ENCODE data around the gene POLDIP2. TPM values are rescaled to one million over a fixed set of nuclear protein-coding genes. Genes with fewer than 3 reads are reported as not detected.

POLDIP2 gene
- total RNA-seq, 1 donor from 2014 or later: 112 TPM

DNA sequence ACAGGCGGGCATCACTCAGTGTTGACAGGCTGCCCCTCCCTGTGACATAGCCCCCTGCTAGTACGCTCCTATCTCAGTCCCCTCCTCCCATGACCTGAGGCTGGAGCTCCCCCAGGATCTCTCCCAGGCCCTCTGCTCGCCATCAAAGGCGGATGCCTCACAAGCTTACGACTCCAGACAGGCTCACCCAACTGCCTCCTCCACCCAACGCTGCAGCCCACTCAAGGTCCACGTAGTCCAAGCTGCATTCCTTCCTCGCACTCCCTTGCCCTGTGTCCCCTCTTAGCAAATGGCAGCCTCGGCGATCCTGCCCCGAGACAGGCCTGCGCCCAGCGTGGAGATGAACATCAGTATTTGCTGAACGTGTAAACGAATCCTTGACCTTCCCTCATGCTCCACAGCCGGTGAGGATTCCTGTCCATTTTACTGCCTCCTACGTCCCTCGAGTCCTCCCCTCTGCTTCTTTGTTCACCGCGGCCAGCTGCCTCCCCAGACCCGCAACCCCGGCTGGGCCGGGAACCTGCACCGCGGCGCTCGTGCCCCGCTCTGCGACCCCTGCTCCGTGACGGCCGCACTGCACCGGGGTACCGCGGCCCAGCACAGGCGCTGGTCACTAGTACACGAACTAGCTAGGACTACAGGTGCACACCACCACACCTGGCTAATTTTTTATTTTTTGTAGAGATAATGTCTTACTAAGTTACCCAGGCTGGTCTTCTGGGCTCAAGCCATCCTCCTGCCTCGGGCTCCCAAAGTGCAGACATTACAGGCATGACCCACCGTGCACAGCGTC, 39.2 kb downstream of the POLDIP2 start:
- intact Hi-C loops (cut with micrococcal nuclease): loop anchor here (5.0 kb wide), 1 partner anchor 511 kb away; no protein-coding TSS in a partner anchor
- Mint-ChIP-seq H3K36me3 (ENCODE audit: low read depth) (peaks cover 15% of the 10 kb centered on the region), H3K4me3 (peak overlapping the region; percentile 97), H3K4me1 (peaks cover 34% of the 10 kb centered on the region), H3K9me3 (no peaks in the 10 kb centered on the region), H3K27ac (peak overlapping the region; percentile 96), H3K27me3 (peaks cover 7% of the 10 kb centered on the region)
- DNase-seq: peak; percentile 71

DNA sequence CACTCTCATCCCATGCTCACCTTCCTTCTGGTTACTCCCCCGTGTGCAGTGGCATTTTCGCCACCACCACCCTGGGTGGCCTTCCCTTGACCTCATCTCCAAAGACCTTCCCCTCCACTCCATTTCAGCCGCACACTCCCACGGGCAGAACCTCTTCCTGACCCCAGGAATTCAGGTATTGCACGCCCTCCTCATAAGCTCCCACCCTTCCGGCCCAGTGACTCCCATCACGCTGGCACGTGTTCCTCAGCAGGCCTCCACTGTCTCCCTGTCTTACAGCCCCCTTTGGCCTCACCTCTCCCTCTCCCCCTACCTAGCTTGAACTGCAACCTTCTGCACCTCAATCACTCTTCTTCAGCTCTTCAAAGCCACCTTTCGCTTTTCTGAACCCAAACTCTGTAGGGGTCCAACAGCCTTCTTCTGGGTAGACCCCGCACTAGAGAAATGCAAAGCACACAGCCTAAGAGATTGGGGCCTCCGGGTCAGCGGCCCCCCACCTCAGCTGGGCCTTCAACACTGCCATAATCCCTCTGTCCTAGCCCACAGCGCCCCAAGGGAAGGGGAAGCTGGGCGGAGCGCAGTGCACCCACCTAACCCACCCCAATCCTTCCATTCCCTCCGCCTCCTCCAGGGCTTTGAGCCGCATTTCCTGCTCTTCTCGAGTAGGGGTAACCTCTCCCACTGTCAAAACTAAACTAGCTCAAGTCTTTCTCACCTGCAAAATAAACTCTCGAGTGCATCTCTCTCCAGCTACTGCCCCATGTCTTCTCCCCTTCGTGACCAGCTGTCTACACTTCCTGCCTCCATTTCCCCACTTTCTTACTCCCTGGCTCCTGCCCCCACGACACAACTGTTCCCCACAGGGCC, 40.0 kb downstream of the POLDIP2 start:
- intact Hi-C loops (cut with micrococcal nuclease): loop anchor here (5.0 kb wide), 1 partner anchor 510 kb away; no protein-coding TSS in a partner anchor
- H3K9me3 Mint-ChIP-seq: no peaks in the 10 kb centered on the region
- H3K4me3 Mint-ChIP-seq: peak overlapping the region; percentile 97
- H3K36me3 Mint-ChIP-seq (ENCODE audit: low read depth): peaks cover 10% of the 10 kb centered on the region
- no peak for DNase-seq
- H3K4me1 Mint-ChIP-seq: peaks cover 29% of the 10 kb centered on the region
- peaks cover 11% of the 10 kb centered on the region for H3K27me3 Mint-ChIP-seq
- H3K27ac Mint-ChIP-seq: peak overlapping the region; percentile 96

DNA sequence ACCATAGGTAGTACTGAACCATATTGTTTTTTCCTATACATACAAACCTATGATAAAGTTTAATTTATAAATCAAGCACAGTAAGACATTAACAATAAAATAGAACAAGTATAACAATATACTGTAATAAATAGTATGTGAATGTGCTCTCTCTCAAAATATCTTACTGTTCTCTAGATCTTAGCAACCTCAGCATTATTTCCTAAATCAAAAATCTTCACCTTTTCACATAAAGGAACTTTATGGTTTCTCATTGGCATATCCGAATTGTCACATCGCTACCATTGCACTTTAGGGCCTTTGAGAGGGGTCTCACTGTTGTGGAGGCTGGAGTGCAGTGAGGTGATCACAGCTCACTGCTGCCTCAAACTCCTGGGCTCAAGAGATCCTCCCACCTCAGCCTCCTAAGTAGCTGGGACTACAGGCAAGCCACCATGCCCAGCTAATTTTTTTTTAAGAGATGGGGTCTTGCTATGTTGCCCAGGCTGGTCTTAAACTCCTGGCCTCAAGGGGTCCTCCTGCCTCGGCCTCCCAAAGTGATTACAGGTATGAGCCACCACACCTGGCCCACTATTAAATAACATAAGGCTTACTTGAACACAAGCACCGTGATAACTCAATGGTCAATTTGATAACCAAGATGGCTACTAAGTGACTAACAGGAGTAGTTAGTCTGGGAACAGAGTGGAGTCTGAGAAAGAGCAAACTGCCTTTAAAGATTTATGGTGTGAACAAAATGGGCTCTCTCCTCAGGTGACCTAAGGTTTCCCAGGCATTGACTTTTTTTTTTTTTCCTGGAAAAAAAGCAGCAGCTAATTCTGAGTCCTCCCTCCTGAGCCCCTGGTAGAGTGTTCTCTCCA, 41.3 kb downstream of the POLDIP2 start:
- no peak for DNase-seq
- peaks cover 11% of the 10 kb centered on the region for H3K27me3 Mint-ChIP-seq
- H3K27ac Mint-ChIP-seq: no peak overlapping the region
- intact Hi-C loops (cut with micrococcal nuclease): loop anchor here (5.0 kb wide), 1 partner anchor 509 kb away; no protein-coding TSS in a partner anchor
- peaks cover 20% of the 10 kb centered on the region for H3K4me1 Mint-ChIP-seq
- no peak overlapping the region for H3K4me3 Mint-ChIP-seq
- H3K36me3 Mint-ChIP-seq (ENCODE audit: low read depth): peaks cover 10% of the 10 kb centered on the region
- no peaks in the 10 kb centered on the region for H3K9me3 Mint-ChIP-seq

DNA sequence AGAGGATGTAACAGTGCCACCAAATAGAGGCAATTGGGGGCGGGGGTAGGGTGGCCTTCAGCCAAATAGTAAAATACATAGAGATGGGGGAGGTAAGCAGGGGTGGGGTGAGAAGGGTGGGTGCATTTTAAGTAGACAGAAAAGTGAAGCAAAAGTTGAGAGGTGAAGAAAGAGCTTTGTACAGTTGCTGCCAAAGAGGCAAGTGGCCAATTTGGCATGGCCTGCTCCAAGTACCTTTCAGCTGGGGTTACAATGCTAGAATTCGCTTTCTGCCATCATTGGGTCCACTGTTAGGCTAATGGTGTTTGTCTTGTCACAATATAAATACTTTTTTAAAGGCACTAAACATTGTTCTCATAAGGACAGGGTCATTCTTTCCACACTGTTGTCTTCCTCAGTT, 43.5 kb downstream of the POLDIP2 start:
- Mint-ChIP-seq H3K36me3 (ENCODE audit: low read depth) (no peaks in the 10 kb centered on the region), H3K9me3 (no peaks in the 10 kb centered on the region), H3K27ac (no peak overlapping the region), H3K4me1 (peaks cover 9% of the 10 kb centered on the region), H3K27me3 (peaks cover 13% of the 10 kb centered on the region), H3K4me3 (no peak overlapping the region)
- no peak for DNase-seq
- intact Hi-C loops (cut with micrococcal nuclease): no loop called here

DNA sequence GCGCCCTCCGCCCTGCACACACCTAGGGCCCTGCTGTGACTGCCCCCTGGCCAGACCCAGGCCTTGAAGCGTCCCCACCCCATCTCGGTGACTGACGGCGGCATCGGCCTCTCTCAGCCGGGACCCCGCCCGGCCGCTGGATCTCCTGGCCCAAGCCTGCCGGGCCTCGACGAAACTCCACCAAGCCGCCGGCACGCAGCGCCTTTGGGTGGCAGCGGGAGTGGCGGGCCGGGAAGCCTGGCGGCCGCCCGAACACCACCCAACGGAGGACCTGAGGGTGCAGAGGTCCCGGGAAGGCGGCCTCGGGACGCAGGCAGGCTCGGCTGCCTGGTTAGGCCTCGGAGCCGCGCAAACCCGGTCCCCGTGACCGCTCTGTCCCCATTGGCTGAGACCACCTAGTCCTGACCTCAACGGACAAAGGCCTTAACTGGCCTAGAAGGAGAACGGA, 50.3 kb downstream of the POLDIP2 start:
- Mint-ChIP-seq H3K36me3 (ENCODE audit: low read depth) (no peaks in the 10 kb centered on the region), H3K4me3 (no peak overlapping the region), H3K4me1 (no peaks in the 10 kb centered on the region), H3K27me3 (peaks cover 31% of the 10 kb centered on the region), H3K27ac (no peak overlapping the region), H3K9me3 (no peaks in the 10 kb centered on the region)
- intact Hi-C loops (cut with micrococcal nuclease): no loop called here
- DNase-seq: no peak

DNA sequence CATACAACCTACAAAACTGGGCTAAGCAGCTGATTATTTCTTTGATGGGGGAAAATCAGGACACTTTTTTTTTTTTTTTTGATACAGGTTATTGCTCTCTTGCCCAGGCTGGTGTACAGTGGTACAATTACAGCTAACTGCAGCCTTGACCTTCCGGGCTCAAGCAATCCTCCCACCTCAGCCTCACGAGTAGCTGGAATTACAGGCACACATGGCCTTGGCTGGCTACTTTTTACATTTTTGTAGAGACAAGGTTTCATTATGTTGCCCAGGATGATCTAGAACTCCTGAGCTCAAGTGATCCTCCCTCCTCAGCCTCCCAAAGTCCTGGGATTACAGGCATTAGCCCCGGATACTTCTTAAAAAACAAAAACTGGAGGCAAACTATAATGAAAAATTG, 58.9 kb downstream of the POLDIP2 start:
- DNase-seq: no peak
- Mint-ChIP-seq H3K4me3 (no peak overlapping the region), H3K9me3 (no peaks in the 10 kb centered on the region), H3K36me3 (ENCODE audit: low read depth) (no peaks in the 10 kb centered on the region), H3K27ac (no peak overlapping the region), H3K4me1 (peaks cover 13% of the 10 kb centered on the region), H3K27me3 (peaks cover 8% of the 10 kb centered on the region)
- intact Hi-C loops (cut with micrococcal nuclease): no loop called here

Other genes starting within 250 kb of the POLDIP2 start
- 64.6 and 69.0 TPM in 2 replicates for gene TMEM97, start 38.3 kb downstream of the POLDIP2 start, total RNA-seq
- 21.1 and 24.7 TPM in 2 replicates for gene IFT20, start 22.1 kb downstream of the POLDIP2 start, total RNA-seq
- 30.8 and 32.7 TPM in 2 replicates for gene TNFAIP1, start 21.8 kb downstream of the POLDIP2 start, total RNA-seq
- not detected in 2 replicates for gene SEBOX, start 7.7 kb upstream of the POLDIP2 start, total RNA-seq
- gene VTN, start 12.8 kb upstream of the POLDIP2 start, total RNA-seq: 0.23 and 0.24 TPM in 2 replicates
- gene SARM1, start 14.2 kb upstream of the POLDIP2 start, total RNA-seq: 36.4 and 37.7 TPM in 2 replicates
- gene SLC46A1, start 48.7 kb upstream of the POLDIP2 start, total RNA-seq: 7.0 and 7.9 TPM in 2 replicates
- not detected in 2 replicates for gene SLC13A2, start 116.1 kb upstream of the POLDIP2 start, total RNA-seq
- gene FOXN1, start 148.8 kb upstream of the POLDIP2 start, total RNA-seq: not detected in 2 replicates
- 59.8 and 60.2 TPM in 2 replicates for gene UNC119, start 195.1 kb upstream of the POLDIP2 start, total RNA-seq
- 65.8 and 70.9 TPM in 2 replicates for gene PIGS, start 214.0 kb upstream of the POLDIP2 start, total RNA-seq
- 70.2 and 72.9 TPM in 2 replicates for gene ALDOC, start 219.4 kb upstream of the POLDIP2 start, total RNA-seq
- 89.6 and 91.3 TPM in 2 replicates for gene SPAG5, start 241.5 kb upstream of the POLDIP2 start, total RNA-seq